ENCODE measurements around the gene MIB2. TPM values are rescaled to one million over a fixed set of nuclear protein-coding genes. Genes with fewer than 3 reads are reported as not detected.

The MIB2 gene
- total and polyA plus RNA-seq, 2 of the 4 experiments (the other 2 are of a cell fraction), result 17.2 to 47.8 TPM

GRCh38 chr1:1600861-1601563 is 14.3 kb upstream of the MIB2 start:
- Histone ChIP-seq H2BK15ac (ENCODE audit: low read depth, low read length) (no peak overlapping the region), H3K9me3 (ENCODE audit: control insufficient read depth, insufficient read depth, low read length) (no peaks in the 10 kb centered on the region), H2AFZ (replicated peaks; ENCODE audit: low read length, poor library complexity) (peak overlapping the region; percentile 91), H2BK5ac (ENCODE audit: low read depth, low read length, poor library complexity, severe bottlenecking) (no peak overlapping the region), H3K4me3 (ENCODE audit: insufficient read depth, low read depth, low read length) (no peak overlapping the region), H4K91ac (ENCODE audit: insufficient read depth, low read depth, low read length) (no peak overlapping the region), H3K56ac (ENCODE audit: extremely low read depth, insufficient read depth, low read length) (no peak overlapping the region), H2BK120ac (ENCODE audit: low read depth, low read length) (no peak overlapping the region), H3K27ac (ENCODE audit: insufficient read depth, low read length) (no peak overlapping the region), H3K79me1 (ENCODE audit: low read depth in 1 of 2, low read length in 2 of 2) (no peaks in the 10 kb centered on the region), H2AK9ac (replicated peaks; ENCODE audit: low read depth, low read length, poor library complexity) (peak overlapping the region; percentile 85), H3K9me1 (ENCODE audit: insufficient read depth, low read length) (no peaks in the 10 kb centered on the region), H3K4me1 (ENCODE audit: control insufficient read depth, insufficient read depth, low read length) (peaks cover 10% of the 10 kb centered on the region; the same call in 1 of the 2 replicates), H3K23ac (ENCODE audit: low read depth, low read length) (no peak overlapping the region), H3K4ac (ENCODE audit: low read depth, low read length) (no peak overlapping the region), H3K18ac (ENCODE audit: low read depth, low read length) (no peak overlapping the region), H4K20me1 (ENCODE audit: insufficient read depth, low read length) (no peaks in the 10 kb centered on the region), H3K36me3 (ENCODE audit: control insufficient read depth, insufficient read depth, low read length) (no peaks in the 10 kb centered on the region), H3K4me2 (ENCODE audit: low read depth, low read length) (peak overlapping the region; percentile 83; the same call in 1 of the 2 replicates), H4K8ac (ENCODE audit: low read depth in 2 of 2, low read length in 2 of 2) (no peak overlapping the region), H3K9ac (ENCODE audit: low read depth, low read length) (no peak overlapping the region), H4K5ac (ENCODE audit: low read depth, low read length) (no peak overlapping the region), H3K27me3 (ENCODE audit: control insufficient read depth, insufficient read depth, low read length) (peaks cover 19% of the 10 kb centered on the region), H2AK5ac (ENCODE audit: low read depth, low read length) (no peak overlapping the region), H2BK20ac (ENCODE audit: low read depth, low read length) (no peak overlapping the region), H3K14ac (replicated peaks; ENCODE audit: low read depth, low read length) (no peak overlapping the region)
- ATAC-seq (ENCODE audit: low read depth) (no peak), DNase-seq (no peak)
- WGBS, 2 experiments (ENCODE audit: extremely low coverage in 2 of 2, insufficient read length in 1 of 2), result 82% methylated on average over 12 of the region's 22 CpGs; no CpG with 5 or more reads in 1 of the 2 experiments
- intact Hi-C loops (cut with micrococcal nuclease) (no loop called here), dilution Hi-C loops (cut with HindIII; ENCODE audit: low sequenced_read_pairs, unreplicated experiment) (no loop called here), in situ Hi-C loops (cut with MboI; ENCODE audit: low sequenced_read_pairs) (no loop called here)
- ChIA-PET POLR2A (ENCODE audit: unreplicated experiment) (no interaction called here), CTCF (no interaction called here)
- no peak for TF ChIP-seq RFX5 (IDR thresholded peaks at IDR 0.05; ENCODE audit: low read depth, low read length)
- TF ChIP-seq MAFK (IDR thresholded peaks at IDR 0.05; ENCODE audit: low read depth, low read length), result no peak
- TF ChIP-seq RAD21 (IDR thresholded peaks at IDR 0.05; ENCODE audit: low read length), result no peak
- no peak for TF ChIP-seq SMC3 (IDR thresholded peaks at IDR 0.05; ENCODE audit: low read depth, low read length)
- TF ChIP-seq MAZ (IDR thresholded peaks at IDR 0.05; ENCODE audit: borderline replicate concordance, low read depth, low read length), result no peak
- TF ChIP-seq CEBPB (IDR thresholded peaks at IDR 0.05; ENCODE audit: low read depth, low read length), result no peak
- TF ChIP-seq CHD1 (IDR thresholded peaks at IDR 0.05; ENCODE audit: low read depth, low read length), result no peak
- TF ChIP-seq MXI1 (IDR thresholded peaks at IDR 0.05; ENCODE audit: borderline replicate concordance, low read depth, low read length), result no peak
- no peak for TF ChIP-seq FOS (IDR thresholded peaks at IDR 0.05; ENCODE audit: low read depth, low read length)
- TF ChIP-seq USF2 (IDR thresholded peaks at IDR 0.05; ENCODE audit: low read depth, low read length), result no peak
- TF ChIP-seq CTCF (conservative IDR thresholded peaks at IDR 0.05; ENCODE audit: low read depth, low read length), result no peak
- no peak for TF ChIP-seq BHLHE40 (IDR thresholded peaks at IDR 0.05; ENCODE audit: low read depth, low read length)
- no peak for TF ChIP-seq NFE2L2 (IDR thresholded peaks at IDR 0.05; ENCODE audit: low read depth, low read length)
- no TSS peak for BruUV-seq (replicated peaks)
